Neural cell (in vitro differentiated cells): ENCODE measurements around the gene GPSM1. TPM values are rescaled to one million over a fixed set of nuclear protein-coding genes. Genes with fewer than 3 reads are reported as not detected.
A peak's percentile ranks its signal among the peaks of the same experiment; 100 is the strongest.

ENCODE experiments used
- H2AFZ ChIP-seq: fragments of 200-600, 300-800 bp; sonication (generic), shearing (Covaris generic); 2 replicates; pipeline ENCODE4 v1.6.0; 2014; ENCODE audit warnings: low read depth, mild to moderate bottlenecking, antibody characterized with exemption, low read length, moderate library complexity
- H3F3A ChIP-seq: fragments of 200-600 bp; shearing (Covaris generic); 2 replicates; pipeline ENCODE4 v1.6.1; 2016; ENCODE audit warnings: mild to moderate bottlenecking, moderate library complexity, mixed read lengths, antibody characterized with exemption, low read length; ENCODE audit not compliant: insufficient read depth, poor library complexity, severe bottlenecking
- H3K27ac ChIP-seq: fragments of 200-600, 300-800 bp; sonication (generic), shearing (Covaris generic); 2 replicates; pipeline ENCODE4 v1.5.1; 2014; ENCODE audit warnings: mild to moderate bottlenecking, low read length, moderate library complexity
- H3K27me3 ChIP-seq: fragments of 300-800, 200-600 bp; sonication (generic), shearing (Covaris generic); 2 replicates; pipeline ENCODE4 v1.6.0; 2014; ENCODE audit warnings: mild to moderate bottlenecking, low read depth, low read length, moderate library complexity; ENCODE audit not compliant: insufficient read depth
- H3K36me3 ChIP-seq: fragments of 300-800, 200-600 bp; sonication (generic), shearing (Covaris generic); 2 replicates; pipeline ENCODE4 v1.5.1; 2014; ENCODE audit warnings: mild to moderate bottlenecking, antibody characterized with exemption, low read length, moderate library complexity; ENCODE audit not compliant: insufficient read depth
- H3K4me2 ChIP-seq: fragments of 300-800, 200-600 bp; sonication (generic), shearing (Covaris generic); 2 replicates; pipeline ENCODE4 v1.6.0; 2014; ENCODE audit warnings: mild to moderate bottlenecking, low read length
- H3K4me3 ChIP-seq: fragments of 300-800, 200-600 bp; sonication (generic), shearing (Covaris generic); 2 replicates; pipeline ENCODE4 v1.5.1; 2014; ENCODE audit warnings: mild to moderate bottlenecking, low read length, moderate library complexity
- H3K79me2 ChIP-seq: fragments of 200-600 bp; shearing (Covaris generic); replicated peaks from 2 replicates; pipeline ENCODE4 v1.6.0; 2014; ENCODE audit warnings: mild to moderate bottlenecking, low read length, moderate library complexity; ENCODE audit not compliant: insufficient read depth
- H3K9ac ChIP-seq: fragments of 300-800, 200-600 bp; sonication (generic), shearing (Covaris generic); 2 replicates; pipeline ENCODE4 v1.6.1; 2016; ENCODE audit warnings: mild to moderate bottlenecking, low read length, mixed read lengths
- H3K9me2 ChIP-seq: fragments of 200-600 bp; shearing (Covaris generic); 2 replicates; pipeline ENCODE4 v1.6.1; 2016; ENCODE audit warnings: mild to moderate bottlenecking, low read length, mixed read lengths; ENCODE audit not compliant: insufficient read depth
- H3K9me3 ChIP-seq: fragments of 200-600, 300-800 bp; sonication (generic), shearing (Covaris generic); 2 replicates; pipeline ENCODE4 v1.6.1; 2016; ENCODE audit warnings: mild to moderate bottlenecking, mixed run types, low read length, moderate library complexity, mixed read lengths
- H4K20me1 ChIP-seq: fragments of 200-600 bp; shearing (Covaris generic); 2 replicates; pipeline ENCODE4 v1.6.1; 2016; ENCODE audit warnings: mild to moderate bottlenecking, mixed run types; ENCODE audit not compliant: insufficient read depth
- CTCF ChIP-seq: fragments of 450-650 bp; IDR thresholded peaks from 2 replicates; pipeline ENCODE4 v1.5.1; 2014; ENCODE audit warnings: antibody characterized with exemption, mild to moderate bottlenecking, moderate library complexity; ENCODE audit not compliant: poor library complexity, severe bottlenecking
- EP300 ChIP-seq: fragments of 450-650 bp; conservative IDR thresholded peaks from 2 replicates; pipeline ENCODE4 v1.6.1; 2014; ENCODE audit warnings: antibody characterized with exemption, mild to moderate bottlenecking, moderate library complexity; ENCODE audit not compliant: poor library complexity, severe bottlenecking
- EZH2 ChIP-seq: fragments of 200-600, 300-800 bp; shearing (Covaris generic), sonication (generic); IDR thresholded peaks from 2 replicates; pipeline ENCODE4 v1.6.1; 2014; ENCODE audit warnings: antibody characterized with exemption, low read length, borderline replicate concordance, mild to moderate bottlenecking; ENCODE audit not compliant: insufficient read depth, poor library complexity, severe bottlenecking
- MXI1 ChIP-seq: fragments of 450-650 bp; conservative IDR thresholded peaks from 2 replicates; pipeline ENCODE4 v1.6.1; 2014; ENCODE audit warnings: antibody characterized with exemption, mild to moderate bottlenecking; ENCODE audit not compliant: poor library complexity, severe bottlenecking
- POLR2AphosphoS5 ChIP-seq: IDR thresholded peaks from 2 replicates; pipeline ENCODE4 v1.6.1; 2012
- RAD21 ChIP-seq: fragments of 450-650 bp; conservative IDR thresholded peaks from 2 replicates; pipeline ENCODE4 v1.6.1; 2014; ENCODE audit warnings: antibody characterized with exemption, mild to moderate bottlenecking, moderate library complexity
- REST ChIP-seq: IDR thresholded peaks from 2 replicates; pipeline ENCODE4 v1.6.1; 2012; ENCODE audit warnings: borderline replicate concordance
- SMC3 ChIP-seq: fragments of 450-650 bp; conservative IDR thresholded peaks from 2 replicates; pipeline ENCODE4 v1.6.1; 2014; ENCODE audit warnings: antibody characterized with exemption, mild to moderate bottlenecking, moderate library complexity; ENCODE audit not compliant: poor library complexity
- TAF1 ChIP-seq: IDR thresholded peaks from 2 replicates; pipeline ENCODE4 v1.6.1; 2012; ENCODE audit warnings: low read depth
- polyA plus RNA-seq: library from polyadenylated mRNA; depleted of rRNA; stranded (reverse); fragments of >200 nt; gene quantifications from 2 replicates; pipeline ENCODE4 v1.2.3, GENCODE V29; 2014

Gene GPSM1
- polyA plus RNA-seq, 1 donor from 2014 or later = 117 TPM

- Histone ChIP-seq H3K27ac (peak overlapping the region; percentile 70), H3K9me3 (no peaks in the 10 kb centered on the region), H4K20me1 (no peaks in the 10 kb centered on the region), H3K4me2 (peak overlapping the region; percentile 74), H3K36me3 (no peaks in the 10 kb centered on the region), H3K9me2 (no peaks in the 10 kb centered on the region), H2AFZ (no peak overlapping the region), H3K79me2 (peaks cover 29% of the 10 kb centered on the region), H3K9ac (peak overlapping the region; percentile 94), H3F3A (no peaks in the 10 kb centered on the region), H3K4me3 (peak overlapping the region; percentile 96), H3K27me3 (no peaks in the 10 kb centered on the region)
- TF ChIP-seq POLR2AphosphoS5 = peak; percentile 4
- TF ChIP-seq TAF1 = no peak
Measured at GRCh38 chr9:136328011-136328621, 777 bp downstream of the GPSM1 start.

GRCh38 chr9:136328622-136329041 lies 1.3 kb downstream of the GPSM1 start:
- Histone ChIP-seq H3K9me2 (no peaks in the 10 kb centered on the region), H3K9me3 (no peaks in the 10 kb centered on the region), H4K20me1 (no peaks in the 10 kb centered on the region), H3K79me2 (peaks cover 29% of the 10 kb centered on the region), H3K4me3 (peak overlapping the region; percentile 96), H3K9ac (peak overlapping the region; percentile 94), H3F3A (no peaks in the 10 kb centered on the region), H3K36me3 (no peaks in the 10 kb centered on the region), H3K4me2 (peak overlapping the region; percentile 74), H3K27me3 (no peaks in the 10 kb centered on the region), H2AFZ (no peak overlapping the region), H3K27ac (peak overlapping the region; percentile 70)
- TF ChIP-seq EZH2 (no peak), MXI1 (no peak), SMC3 (no peak), RAD21 (no peak), REST (no peak), TAF1 (no peak), EP300 (no peak), CTCF (no peak), POLR2AphosphoS5 (no peak)
